Heart left ventricle (tissue), 16 donors: Measurements from ENCODE around the gene TMEM8B. TPM values are rescaled to one million over a fixed set of nuclear protein-coding genes. Genes with fewer than 3 reads are reported as not detected.

Experiments used
- ATAC-seq, 4 donors: fragments of 200-7000 bp; cut with Tn5 transposase; one replicate each; pipeline ENCODE4 v1.9.1; 2020 to 2022; ENCODE audit warnings: moderate library complexity in 4 of 4, mild to moderate bottlenecking in 3 of 4, moderate number of reproducible peaks in 1 of 4
- DNase-seq, 5 donors: peaks; one replicate each; pipeline ENCODE4 v3.0.0-alpha.2; 2020
- H3K27ac ChIP-seq, 12 donors: fragments of 200-600 bp; sonication (generic) in 4 of 12; one replicate each; pipeline versions ENCODE4 v1.5.0 to v1.8.0; 2016 to 2022; ENCODE audit warnings: mild to moderate bottlenecking in 2 of 12
- H3K27me3 ChIP-seq, 9 donors: fragments of 200-600 bp; sonication (generic) in 2 of 9; one replicate each; pipeline versions ENCODE4 v1.5.1 to v1.8.0; 2016 to 2022; ENCODE audit warnings: mild to moderate bottlenecking in 3 of 9
- H3K36me3 ChIP-seq, 9 donors: fragments of 200-600 bp; sonication (generic) in 2 of 9; one replicate each; pipeline versions ENCODE4 v1.5.0 to v1.8.0; 2018 to 2022; ENCODE audit warnings: mild to moderate bottlenecking in 2 of 9
- H3K4me1 ChIP-seq, 12 donors: fragments of 200-600 bp; sonication (generic) in 4 of 12; one replicate each; pipeline versions ENCODE4 v1.5.0 to v1.8.0; 2016 to 2022; ENCODE audit warnings: mild to moderate bottlenecking in 3 of 12
- H3K4me3 ChIP-seq, 12 donors: fragments of 200-600 bp; sonication (generic) in 4 of 12; one replicate each; pipeline versions ENCODE4 v1.5.0 to v1.8.0; 2017 to 2022; ENCODE audit warnings: mild to moderate bottlenecking in 9 of 12, moderate library complexity in 4 of 12
- H3K9me3 ChIP-seq, 12 donors: fragments of 200-600 bp; sonication (generic) in 4 of 12; one replicate each; pipeline versions ENCODE4 v1.5.0 to v1.8.0; 2016 to 2022; ENCODE audit warnings: mild to moderate bottlenecking in 1 of 12
- CTCF ChIP-seq, 12 donors: fragments of 200-600 bp; sonication (generic) in 4 of 12; IDR thresholded peaks; one replicate each; pipeline versions ENCODE4 v1.5.0 to v1.8.0; 2018 to 2022; ENCODE audit warnings: antibody characterized with exemption in 12 of 12, mild to moderate bottlenecking in 5 of 12
- POLR2A ChIP-seq, 2 donors: fragments of 450-650 bp; IDR thresholded peaks; one replicate each; pipeline ENCODE4 v1.6.1; 2017; ENCODE audit warnings: antibody characterized with exemption in 2 of 2, mild to moderate bottlenecking in 2 of 2, moderate library complexity in 2 of 2
- WGBS, 4 donors: extraction: QIAGEN DNeasy Blood & Tissue Kit in 2 of 4; methylation state at CpG; one replicate each; pipeline versions ENCODE4 v1.1.5 to v1.1.7; 2013 to 2018; 5-methylcytosine and 5-hydroxymethylcytosine counted together
- intact Hi-C, 10 donors: fragments of 100-400 bp; cut with DNase I; formaldehyde crosslinking; loops; one replicate each; pipeline versions ENCODE4 v1.11.1 to v1.14.2; 2022
- polyA plus RNA-seq, 2 donors: library from polyadenylated mRNA; stranded (reverse); fragments of 200-250 nt; gene quantifications; one replicate each; pipeline ENCODE4 v1.2.3, GENCODE V29; 2013
- total RNA-seq, 9 donors: library from RNA; depleted of rRNA in 2 of 9; stranded (reverse); fragments of >200 nt in 2 of 9; fragmentation: NEBNext Ultra II Directional in 3 of 9; extraction: Animal tissue kit (Norgen Biotek cat#: 25700) in 3 of 9; gene quantifications; one replicate each; pipeline versions ENCODE4 v1.1.0 to v1.2.4, GENCODE V29; 2016 to 2023
- donor health status: ischemic (EF 13 %, LVEDD 7.1; RV severe dilation, severe dysfunction).
- donor health status: healthy with polysubstance abuse.
- donor health status: DM: no; HTN: yes; CAD: no.
- donor health status: DM: no; HTN: no; CAD: no.
- donor health status: ischemic (EF 25% LVEDD 6.9; RV normal size, moderate dysfunction).
- donor health status: ischemic (EF 25% LVEDD 5.7; RV mildly dilated, moderate dysfunction).
- donor health status: healthy.
- donor health status: DM: yes; HTN: yes; CAD: no.
- donor health status: ischemic (EF 35%, LVEDD 5.7; RV mildly dilated, moderate dysfunction).
- donor health status: nonischemic (EF 11% LVEDD 7.7; RV severe dilation, severe dysfunction).
- donor health status: DM: yes; HTN: yes; CAD: no.
- donor health status: PGD.
- donor health status: ischemic (EF 29% LVEDD 5.4; RV normal size, mild dysfunction).
- donor health status: nonischemic (EF 23%, LVEDD 6.1; RV moderate dilation, normal function).

The TMEM8B gene
- total and polyA plus RNA-seq, 11 donors = 7.9 to 21.4 (median 17.9) TPM

DNA sequence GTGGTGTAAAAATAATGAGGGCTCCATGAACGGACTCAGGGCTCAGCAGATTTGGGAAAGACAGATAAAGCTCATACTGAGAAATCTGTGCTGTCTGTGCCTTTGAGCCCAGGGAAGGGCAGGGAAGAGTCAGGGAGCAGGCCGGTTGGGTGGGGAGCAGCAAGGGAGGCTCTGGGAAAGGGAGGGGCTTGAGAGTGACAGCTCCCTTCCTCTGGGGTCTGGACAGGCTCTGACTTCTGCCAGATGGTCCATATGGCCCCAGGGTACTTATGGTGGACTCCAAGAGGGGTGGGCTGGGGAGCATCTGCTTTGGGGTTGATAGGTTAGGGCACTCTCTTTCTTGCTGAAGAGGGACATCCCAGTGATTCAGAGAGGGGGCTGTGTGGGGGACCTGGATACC, 35.6 kb upstream of the TMEM8B start:
- intact Hi-C loops = loop anchor here in 2 of 10 donors (5.0 to 10.0 kb wide), 2 partner anchors 34 to 231 kb away; partner anchors contain the start of genes FAM221B (in 1 of the 2) and TMEM8B (in 1 of the 2)
- Histone ChIP-seq H3K36me3 (peaks cover 0 to under 1% (median 0%) of the 10 kb centered on the region in 9 donors), H3K27ac (no peak overlapping the region), H3K4me3 (peak overlapping the region in 4 of 12 donors; percentile 2 to 85 (median 51)), H3K4me1 (peaks cover 0 to 46% (median 30%) of the 10 kb centered on the region in 12 donors), H3K9me3 (no peaks in the 10 kb centered on the region), H3K27me3 (peaks cover 0 to 7% (median 0%) of the 10 kb centered on the region in 9 donors)
- WGBS, 4 donors = 42 to 77% (median 51%) methylated on average over 2 of the region's 2 CpGs
- no peak for DNase-seq
- no peak for TF ChIP-seq CTCF (IDR thresholded peaks at IDR 0.05)
- no peak for TF ChIP-seq POLR2A (IDR thresholded peaks at IDR 0.05)
- no peak for ATAC-seq

DNA sequence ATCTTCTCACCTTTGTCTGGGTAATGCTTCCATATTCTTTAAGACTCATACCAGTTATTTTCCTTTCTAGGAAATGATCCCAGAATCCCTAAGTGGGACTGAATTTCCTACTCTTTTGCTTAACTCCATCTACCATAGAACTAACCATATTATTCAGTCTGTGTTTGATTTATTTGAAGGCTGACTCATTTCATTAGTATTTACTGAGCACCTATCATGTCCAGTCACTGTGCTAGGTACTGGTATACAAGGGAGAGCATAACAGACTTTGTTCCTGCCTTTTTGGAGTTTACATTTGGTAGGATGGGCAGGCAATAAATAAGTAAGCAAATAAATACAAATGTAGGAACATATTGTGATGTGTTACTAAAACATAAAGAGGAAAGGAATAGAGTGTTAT, 33.3 kb upstream of the TMEM8B start:
- DNase-seq (no peak), ATAC-seq (no peak)
- no peaks in the 10 kb centered on the region for H3K9me3 ChIP-seq
- H3K27ac ChIP-seq = no peak overlapping the region
- H3K27me3 ChIP-seq = peaks cover 0 to 4% (median 0%) of the 10 kb centered on the region in 9 donors
- H3K36me3 ChIP-seq = peaks cover 0 to 15% (median 8%) of the 10 kb centered on the region in 9 donors
- H3K4me3 ChIP-seq = no peak overlapping the region
- intact Hi-C loops = loop anchor here in 2 of 10 donors (10.0 kb wide), 1 partner anchor 229 kb away; no protein-coding TSS in a partner anchor
- TF ChIP-seq POLR2A (IDR thresholded peaks at IDR 0.05) = no peak
- no peak for TF ChIP-seq CTCF (IDR thresholded peaks at IDR 0.05)
- H3K4me1 ChIP-seq = peaks cover 0 to 39% (median 26%) of the 10 kb centered on the region in 12 donors

DNA sequence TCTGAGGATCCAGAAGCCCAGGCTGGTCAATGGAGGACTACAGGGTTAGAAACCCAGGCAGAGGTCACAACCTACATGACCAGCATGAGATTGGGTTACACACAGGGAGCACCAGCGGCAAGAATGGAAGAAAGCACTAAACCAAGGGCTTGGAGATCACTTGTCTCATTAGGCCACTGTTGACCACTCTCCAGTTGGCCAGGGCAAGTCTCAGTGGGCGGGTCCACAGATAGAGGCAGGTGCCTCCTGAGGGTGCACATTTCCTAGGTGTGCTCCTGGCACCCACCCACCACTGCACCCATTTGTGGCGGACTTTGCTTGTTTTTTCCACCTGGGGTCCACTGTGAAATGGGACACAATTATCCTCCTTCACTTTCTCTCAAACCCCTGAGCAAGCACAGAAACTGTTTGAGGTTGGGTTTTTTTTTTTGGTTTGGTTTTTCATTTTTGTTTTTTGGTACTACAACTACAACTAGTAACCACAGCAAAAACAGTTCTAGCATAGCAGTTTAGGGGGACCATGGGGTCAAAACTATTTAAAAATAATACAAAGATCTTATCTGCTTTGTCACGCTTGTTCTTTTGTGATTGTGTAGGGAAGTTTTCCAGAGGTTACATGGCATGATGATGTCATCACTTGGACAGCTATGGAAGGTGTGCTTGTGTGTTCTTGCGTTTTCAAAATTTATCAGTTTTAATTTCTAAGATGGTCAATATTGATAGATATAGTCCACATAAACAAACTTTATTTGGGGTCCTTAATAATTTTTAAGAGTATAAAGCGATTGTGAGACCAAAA, 31.5 kb upstream of the TMEM8B start:
- no peak for TF ChIP-seq CTCF (IDR thresholded peaks at IDR 0.05)
- TF ChIP-seq POLR2A (IDR thresholded peaks at IDR 0.05) = no peak
- no peak for ATAC-seq
- no peak for DNase-seq
- Histone ChIP-seq H3K36me3 (peaks cover 0 to 33% (median 25%) of the 10 kb centered on the region in 9 donors), H3K27ac (no peak overlapping the region), H3K4me1 (peaks cover 0 to 28% (median 18%) of the 10 kb centered on the region in 12 donors), H3K4me3 (no peak overlapping the region), H3K9me3 (no peaks in the 10 kb centered on the region), H3K27me3 (no peaks in the 10 kb centered on the region)
- WGBS, 4 donors = 84 to 91% (median 87%) methylated on average over 6 of the region's 6 CpGs
- intact Hi-C loops = loop anchor here in 2 of 10 donors (10.0 kb wide), 1 partner anchor 227 kb away; no protein-coding TSS in a partner anchor

DNA sequence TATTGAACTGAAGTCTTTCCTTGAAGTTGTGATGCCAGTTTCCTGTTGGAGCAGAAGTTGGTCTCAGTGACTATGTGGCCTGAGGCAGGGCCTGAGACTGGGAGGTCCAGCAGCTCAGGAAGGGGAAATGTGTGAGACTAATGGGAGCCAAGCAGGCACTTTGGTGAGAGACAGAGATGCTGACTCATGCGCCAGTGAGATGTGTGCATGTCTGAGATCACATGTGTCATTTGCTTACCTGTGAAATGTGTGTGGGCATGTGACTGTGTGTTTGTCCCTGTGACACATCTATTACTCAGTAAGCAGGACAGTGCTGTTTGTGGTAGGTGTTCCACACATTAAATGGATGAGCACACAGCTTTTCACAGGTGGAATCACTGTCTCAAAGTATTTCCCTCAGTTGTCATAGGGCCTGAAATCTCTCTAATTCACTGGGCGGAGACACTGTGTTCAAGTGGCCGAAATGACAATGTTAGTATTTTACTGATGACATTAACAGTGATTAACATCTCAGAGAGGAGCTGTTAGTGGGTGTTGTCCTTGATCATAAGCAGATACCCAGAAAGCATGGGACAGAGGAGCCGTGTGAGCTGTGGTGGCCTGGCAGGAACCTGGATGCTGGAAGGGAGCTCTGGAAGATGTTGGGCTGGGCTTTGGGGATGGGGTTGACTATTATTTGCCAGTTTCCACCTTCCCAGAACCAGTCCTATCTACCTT, 30.2 kb upstream of the TMEM8B start:
- H3K27me3 ChIP-seq = no peaks in the 10 kb centered on the region
- intact Hi-C loops = loop anchor here in 2 of 10 donors (10.0 kb wide), 1 partner anchor 226 kb away; no protein-coding TSS in a partner anchor
- H3K4me3 ChIP-seq = no peak overlapping the region
- ATAC-seq (no peak), DNase-seq (no peak)
- TF ChIP-seq CTCF (IDR thresholded peaks at IDR 0.05) (no peak), POLR2A (IDR thresholded peaks at IDR 0.05) (no peak)
- H3K36me3 ChIP-seq = peaks cover 0 to 43% (median 34%) of the 10 kb centered on the region in 9 donors
- no peak overlapping the region for H3K27ac ChIP-seq
- H3K9me3 ChIP-seq = no peaks in the 10 kb centered on the region
- 90 to 95% (median 91%) methylated on average over 4 of the region's 4 CpGs for WGBS, 4 donors
- peaks cover 0 to 15% (median 5%) of the 10 kb centered on the region in 12 donors for H3K4me1 ChIP-seq
